22Rv1 (cell line): ENCODE data around the gene NIPSNAP2.

Experiments
- CTCF ChIP-seq: fragments of 450-650 bp; IDR thresholded peaks from 2 replicates; pipeline ENCODE4 v1.5.1; 2017; ENCODE audit warnings: mild to moderate bottlenecking
- ZFX ChIP-seq: fragments of 450-650 bp; IDR thresholded peaks from 2 replicates; pipeline ENCODE4 v1.6.1; 2017; ENCODE audit warnings: antibody characterized with exemption, borderline replicate concordance

- no peak for TF ChIP-seq CTCF
- TF ChIP-seq ZFX = no peak
These were observed 19.2 kb downstream of the NIPSNAP2 start for GRCh38 chr7:55983537-55983936.
